Measurements from ENCODE around the gene CCDC27.

CCDC27 gene

DNA sequence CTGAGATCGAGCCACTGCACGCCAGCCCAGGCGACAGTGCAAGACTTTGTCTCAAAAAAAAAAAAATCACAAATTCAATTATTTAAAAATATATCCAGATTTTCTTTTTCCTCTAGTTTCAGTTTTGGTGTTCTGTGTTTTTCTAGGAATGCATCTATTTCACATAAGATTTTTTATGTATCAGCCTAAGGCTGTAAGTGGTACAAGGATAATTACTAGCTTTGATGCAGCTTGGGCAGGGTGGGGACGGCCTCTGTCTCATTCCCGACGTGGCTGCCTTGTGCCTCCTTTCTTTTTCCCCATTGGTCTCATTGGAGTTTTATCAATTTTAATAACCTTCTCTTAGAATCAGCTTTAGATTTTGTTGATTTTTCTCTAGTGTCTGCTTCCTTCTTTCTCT lies 6.9 kb downstream of the CCDC27 start:
- TF ChIP-seq GLIS3 (CRISPR knock-in tag; IDR thresholded peaks at IDR 0.05) (no peak), ZFP3 (CRISPR knock-in tag; IDR thresholded peaks at IDR 0.05) (no peak), OSR1 (CRISPR knock-in tag; IDR thresholded peaks at IDR 0.05) (no peak)
- no peak for ATAC-seq

DNA sequence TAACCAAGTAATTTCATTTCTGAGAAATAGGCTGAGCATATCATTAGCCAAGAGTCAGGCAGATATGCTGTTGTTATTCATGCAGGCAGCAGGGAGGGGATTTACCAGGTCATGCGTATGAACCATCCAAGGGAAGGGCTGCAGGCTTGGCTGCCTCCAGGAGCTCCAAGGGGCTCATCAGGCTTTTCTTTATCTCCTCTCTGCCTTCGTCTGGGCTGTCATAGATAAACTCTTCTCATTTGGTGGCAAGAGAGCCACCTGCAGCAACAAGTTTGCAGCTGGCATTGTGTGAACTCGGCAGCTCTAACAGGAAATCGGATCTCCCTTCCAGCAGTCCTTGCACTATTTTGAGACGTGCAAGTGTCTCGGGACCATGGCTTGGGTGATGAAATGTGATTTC lies 7.5 kb downstream of the CCDC27 start:
- TF ChIP-seq ZNF8 (CRISPR knock-in tag; IDR thresholded peaks at IDR 0.05) = no peak
- TF ChIP-seq OSR1 (CRISPR knock-in tag; IDR thresholded peaks at IDR 0.05) = no peak
- TF ChIP-seq ZNF70 (CRISPR knock-in tag; IDR thresholded peaks at IDR 0.05) = no peak
- no peak for TF ChIP-seq ZFP3 (CRISPR knock-in tag; IDR thresholded peaks at IDR 0.05)
- no peak for TF ChIP-seq TCF4 (CRISPR knock-in tag; IDR thresholded peaks at IDR 0.05; ENCODE audit: borderline replicate concordance)
- no peak for TF ChIP-seq TOX (CRISPR knock-in tag; IDR thresholded peaks at IDR 0.05; ENCODE audit: borderline replicate concordance)
- TF ChIP-seq, protein P1, sequence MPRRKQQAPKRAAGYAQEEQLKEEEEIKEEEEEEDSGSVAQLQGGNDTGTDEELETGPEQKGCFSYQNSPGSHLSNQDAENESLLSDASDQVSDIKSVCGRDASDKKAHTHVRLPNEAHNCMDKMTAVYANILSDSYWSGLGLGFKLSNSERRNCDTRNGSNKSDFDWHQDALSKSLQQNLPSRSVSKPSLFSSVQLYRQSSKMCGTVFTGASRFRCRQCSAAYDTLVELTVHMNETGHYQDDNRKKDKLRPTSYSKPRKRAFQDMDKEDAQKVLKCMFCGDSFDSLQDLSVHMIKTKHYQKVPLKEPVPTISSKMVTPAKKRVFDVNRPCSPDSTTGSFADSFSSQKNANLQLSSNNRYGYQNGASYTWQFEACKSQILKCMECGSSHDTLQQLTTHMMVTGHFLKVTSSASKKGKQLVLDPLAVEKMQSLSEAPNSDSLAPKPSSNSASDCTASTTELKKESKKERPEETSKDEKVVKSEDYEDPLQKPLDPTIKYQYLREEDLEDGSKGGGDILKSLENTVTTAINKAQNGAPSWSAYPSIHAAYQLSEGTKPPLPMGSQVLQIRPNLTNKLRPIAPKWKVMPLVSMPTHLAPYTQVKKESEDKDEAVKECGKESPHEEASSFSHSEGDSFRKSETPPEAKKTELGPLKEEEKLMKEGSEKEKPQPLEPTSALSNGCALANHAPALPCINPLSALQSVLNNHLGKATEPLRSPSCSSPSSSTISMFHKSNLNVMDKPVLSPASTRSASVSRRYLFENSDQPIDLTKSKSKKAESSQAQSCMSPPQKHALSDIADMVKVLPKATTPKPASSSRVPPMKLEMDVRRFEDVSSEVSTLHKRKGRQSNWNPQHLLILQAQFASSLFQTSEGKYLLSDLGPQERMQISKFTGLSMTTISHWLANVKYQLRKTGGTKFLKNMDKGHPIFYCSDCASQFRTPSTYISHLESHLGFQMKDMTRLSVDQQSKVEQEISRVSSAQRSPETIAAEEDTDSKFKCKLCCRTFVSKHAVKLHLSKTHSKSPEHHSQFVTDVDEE (CRISPR knock-in tag; IDR thresholded peaks at IDR 0.05) = no peak
- TF ChIP-seq ESRRG (CRISPR knock-in tag; IDR thresholded peaks at IDR 0.05) = no peak
- TF ChIP-seq BACH2 (CRISPR knock-in tag; IDR thresholded peaks at IDR 0.05; ENCODE audit: borderline replicate concordance) = no peak
- no peak for TF ChIP-seq ISL1 (CRISPR knock-in tag; IDR thresholded peaks at IDR 0.05)
- TF ChIP-seq, protein P2, sequence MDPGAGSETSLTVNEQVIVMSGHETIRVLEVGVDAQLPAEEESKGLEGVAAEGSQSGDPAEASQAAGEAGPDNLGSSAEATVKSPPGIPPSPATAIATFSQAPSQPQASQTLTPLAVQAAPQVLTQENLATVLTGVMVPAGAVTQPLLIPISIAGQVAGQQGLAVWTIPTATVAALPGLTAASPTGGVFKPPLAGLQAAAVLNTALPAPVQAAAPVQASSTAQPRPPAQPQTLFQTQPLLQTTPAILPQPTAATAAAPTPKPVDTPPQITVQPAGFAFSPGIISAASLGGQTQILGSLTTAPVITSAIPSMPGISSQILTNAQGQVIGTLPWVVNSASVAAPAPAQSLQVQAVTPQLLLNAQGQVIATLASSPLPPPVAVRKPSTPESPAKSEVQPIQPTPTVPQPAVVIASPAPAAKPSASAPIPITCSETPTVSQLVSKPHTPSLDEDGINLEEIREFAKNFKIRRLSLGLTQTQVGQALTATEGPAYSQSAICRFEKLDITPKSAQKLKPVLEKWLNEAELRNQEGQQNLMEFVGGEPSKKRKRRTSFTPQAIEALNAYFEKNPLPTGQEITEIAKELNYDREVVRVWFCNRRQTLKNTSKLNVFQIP (CRISPR knock-in tag; IDR thresholded peaks at IDR 0.05; ENCODE audit: borderline replicate concordance, low read depth) = no peak
- TF ChIP-seq, protein P3, sequence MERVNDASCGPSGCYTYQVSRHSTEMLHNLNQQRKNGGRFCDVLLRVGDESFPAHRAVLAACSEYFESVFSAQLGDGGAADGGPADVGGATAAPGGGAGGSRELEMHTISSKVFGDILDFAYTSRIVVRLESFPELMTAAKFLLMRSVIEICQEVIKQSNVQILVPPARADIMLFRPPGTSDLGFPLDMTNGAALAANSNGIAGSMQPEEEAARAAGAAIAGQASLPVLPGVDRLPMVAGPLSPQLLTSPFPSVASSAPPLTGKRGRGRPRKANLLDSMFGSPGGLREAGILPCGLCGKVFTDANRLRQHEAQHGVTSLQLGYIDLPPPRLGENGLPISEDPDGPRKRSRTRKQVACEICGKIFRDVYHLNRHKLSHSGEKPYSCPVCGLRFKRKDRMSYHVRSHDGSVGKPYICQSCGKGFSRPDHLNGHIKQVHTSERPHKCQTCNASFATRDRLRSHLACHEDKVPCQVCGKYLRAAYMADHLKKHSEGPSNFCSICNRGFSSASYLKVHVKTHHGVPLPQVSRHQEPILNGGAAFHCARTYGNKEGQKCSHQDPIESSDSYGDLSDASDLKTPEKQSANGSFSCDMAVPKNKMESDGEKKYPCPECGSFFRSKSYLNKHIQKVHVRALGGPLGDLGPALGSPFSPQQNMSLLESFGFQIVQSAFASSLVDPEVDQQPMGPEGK (CRISPR knock-in tag; IDR thresholded peaks at IDR 0.05; ENCODE audit: borderline replicate concordance) = no peak
- TF ChIP-seq CSDC2 (CRISPR knock-in tag; IDR thresholded peaks at IDR 0.05) = no peak
- TF ChIP-seq ZNF565 (CRISPR knock-in tag; conservative IDR thresholded peaks at IDR 0.05; ENCODE audit: low read depth) = no peak
- TF ChIP-seq SNAI2 (CRISPR knock-in tag; IDR thresholded peaks at IDR 0.05) = no peak
- TF ChIP-seq, protein P4, sequence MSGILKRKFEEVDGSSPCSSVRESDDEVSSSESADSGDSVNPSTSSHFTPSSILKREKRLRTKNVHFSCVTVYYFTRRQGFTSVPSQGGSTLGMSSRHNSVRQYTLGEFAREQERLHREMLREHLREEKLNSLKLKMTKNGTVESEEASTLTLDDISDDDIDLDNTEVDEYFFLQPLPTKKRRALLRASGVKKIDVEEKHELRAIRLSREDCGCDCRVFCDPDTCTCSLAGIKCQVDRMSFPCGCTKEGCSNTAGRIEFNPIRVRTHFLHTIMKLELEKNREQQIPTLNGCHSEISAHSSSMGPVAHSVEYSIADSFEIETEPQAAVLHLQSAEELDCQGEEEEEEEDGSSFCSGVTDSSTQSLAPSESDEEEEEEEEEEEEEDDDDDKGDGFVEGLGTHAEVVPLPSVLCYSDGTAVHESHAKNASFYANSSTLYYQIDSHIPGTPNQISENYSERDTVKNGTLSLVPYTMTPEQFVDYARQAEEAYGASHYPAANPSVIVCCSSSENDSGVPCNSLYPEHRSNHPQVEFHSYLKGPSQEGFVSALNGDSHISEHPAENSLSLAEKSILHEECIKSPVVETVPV (CRISPR knock-in tag; IDR thresholded peaks at IDR 0.05) = no peak
- TF ChIP-seq GLIS3 (CRISPR knock-in tag; IDR thresholded peaks at IDR 0.05) = no peak
- no peak for ATAC-seq

DNA sequence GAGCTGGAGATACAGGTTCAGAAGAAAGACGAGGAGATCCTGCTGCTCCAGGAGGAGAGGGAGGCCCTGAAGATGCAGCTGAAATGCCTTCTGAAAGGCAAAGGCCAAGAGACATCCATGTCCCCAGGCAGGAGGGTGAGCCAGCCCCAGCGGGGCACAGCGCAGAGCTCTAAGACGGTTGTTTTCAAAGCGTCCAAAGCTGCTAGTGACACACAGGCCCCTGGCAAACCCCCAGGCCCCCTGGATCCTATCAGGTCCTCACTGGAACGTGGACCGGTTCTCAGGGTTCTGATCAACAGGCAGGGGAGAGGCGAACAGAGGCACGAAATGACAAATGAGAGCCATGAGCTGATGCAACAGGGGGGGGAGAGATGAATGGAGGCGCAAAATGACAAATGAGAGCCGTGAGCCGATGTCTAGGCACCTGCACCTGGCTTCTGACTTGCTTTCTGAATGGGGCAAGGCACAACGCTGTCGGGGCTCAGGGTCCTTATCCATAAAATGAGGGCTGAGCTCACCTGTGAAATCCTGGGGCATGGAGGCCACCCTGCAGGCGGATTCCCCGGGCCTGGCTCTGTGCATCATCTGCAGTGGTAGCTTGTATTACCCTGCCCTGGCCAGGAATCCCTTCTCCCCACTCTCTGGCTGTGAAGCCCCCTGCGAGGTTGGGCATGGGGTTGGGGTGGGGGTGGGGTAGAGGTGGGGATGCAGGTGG lies 9.2 kb downstream of the CCDC27 start:
- TF ChIP-seq ESRRG (CRISPR knock-in tag; IDR thresholded peaks at IDR 0.05) (no peak), RARB (CRISPR knock-in tag; IDR thresholded peaks at IDR 0.05) (no peak), TOX (CRISPR knock-in tag; IDR thresholded peaks at IDR 0.05; ENCODE audit: borderline replicate concordance) (no peak), ZFP30 (CRISPR knock-in tag; IDR thresholded peaks at IDR 0.05) (no peak), ZNF565 (CRISPR knock-in tag; conservative IDR thresholded peaks at IDR 0.05; ENCODE audit: low read depth) (no peak)
- TF ChIP-seq, protein P4 (CRISPR knock-in tag; IDR thresholded peaks at IDR 0.05) = no peak
- no peak for ATAC-seq

Data from SK-N-SH treated with all-trans-retinoic acid at 6 μM for 48 hours (cell line).